HG03521 (cell line): ENCODE measurements around the gene AAMP.

Source experiments
- ATAC-seq: cut with Tn5 transposase; IDR thresholded peaks from one replicate; pipeline ENCODE4 v1.9.1; 2021; ENCODE audit warnings: mild to moderate bottlenecking, moderate library complexity; ENCODE audit not compliant: unreplicated experiment

The AAMP gene

DNA sequence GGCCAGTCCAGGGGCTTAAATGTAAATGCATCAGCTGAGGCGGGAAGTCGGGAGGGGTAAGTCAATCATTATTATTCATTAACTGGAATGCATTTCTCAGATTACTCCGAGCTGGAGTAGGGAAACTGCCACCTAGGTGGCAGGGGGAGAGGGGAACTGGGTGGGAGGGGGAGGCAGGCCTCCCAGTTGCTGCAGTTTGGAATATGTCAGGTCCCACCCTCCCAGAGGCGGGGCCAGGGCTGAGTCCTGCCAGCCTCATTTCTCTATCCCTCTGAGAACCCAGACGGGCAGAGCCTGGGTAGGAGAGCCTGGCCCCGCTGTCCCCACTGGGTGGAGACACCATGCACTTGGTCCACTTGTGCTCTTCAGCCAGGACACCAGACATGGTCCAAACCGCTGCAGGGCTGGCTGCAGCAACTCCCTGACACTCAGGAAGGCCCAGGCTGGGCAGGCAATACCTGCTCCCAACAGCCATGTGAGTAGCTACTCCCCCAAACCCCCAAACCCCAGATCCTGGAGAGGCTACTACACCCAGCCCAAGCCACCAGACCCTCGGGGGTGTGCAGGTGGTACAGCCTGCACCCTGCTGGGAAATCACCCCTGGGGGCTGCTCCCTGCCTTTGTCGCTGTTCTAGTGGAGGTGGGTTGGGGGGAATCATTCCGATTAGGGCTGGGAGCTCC, 9.1 kb downstream of the AAMP start, which contains the start of gene GPBAR1:
GPBAR1 (plus strand) TSS at position 274 of the 681 bp plus-strand sequence. CDS start 1,710 bp downstream, outside the sequence.
- ATAC-seq, result no peak

DNA sequence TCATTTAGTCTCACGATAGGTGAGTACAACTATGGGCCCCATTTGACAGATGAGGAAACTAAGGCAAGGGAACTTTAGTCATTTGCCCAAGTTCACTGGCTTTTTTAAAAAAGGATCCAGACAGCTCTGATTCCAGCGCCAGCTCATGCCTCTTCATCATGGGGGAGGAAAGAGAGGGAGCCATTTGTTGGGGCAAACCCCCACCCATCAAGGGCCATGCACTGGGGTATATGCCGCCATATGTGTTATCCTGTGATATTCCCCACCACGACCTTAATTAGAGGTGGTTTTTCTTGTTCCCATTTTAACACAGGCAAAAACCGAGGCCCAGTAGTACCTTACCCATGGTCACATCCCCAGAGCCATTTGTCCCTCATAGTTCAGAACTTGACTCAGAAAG, 9.8 kb downstream of the AAMP start:
- ATAC-seq, result no peak

DNA sequence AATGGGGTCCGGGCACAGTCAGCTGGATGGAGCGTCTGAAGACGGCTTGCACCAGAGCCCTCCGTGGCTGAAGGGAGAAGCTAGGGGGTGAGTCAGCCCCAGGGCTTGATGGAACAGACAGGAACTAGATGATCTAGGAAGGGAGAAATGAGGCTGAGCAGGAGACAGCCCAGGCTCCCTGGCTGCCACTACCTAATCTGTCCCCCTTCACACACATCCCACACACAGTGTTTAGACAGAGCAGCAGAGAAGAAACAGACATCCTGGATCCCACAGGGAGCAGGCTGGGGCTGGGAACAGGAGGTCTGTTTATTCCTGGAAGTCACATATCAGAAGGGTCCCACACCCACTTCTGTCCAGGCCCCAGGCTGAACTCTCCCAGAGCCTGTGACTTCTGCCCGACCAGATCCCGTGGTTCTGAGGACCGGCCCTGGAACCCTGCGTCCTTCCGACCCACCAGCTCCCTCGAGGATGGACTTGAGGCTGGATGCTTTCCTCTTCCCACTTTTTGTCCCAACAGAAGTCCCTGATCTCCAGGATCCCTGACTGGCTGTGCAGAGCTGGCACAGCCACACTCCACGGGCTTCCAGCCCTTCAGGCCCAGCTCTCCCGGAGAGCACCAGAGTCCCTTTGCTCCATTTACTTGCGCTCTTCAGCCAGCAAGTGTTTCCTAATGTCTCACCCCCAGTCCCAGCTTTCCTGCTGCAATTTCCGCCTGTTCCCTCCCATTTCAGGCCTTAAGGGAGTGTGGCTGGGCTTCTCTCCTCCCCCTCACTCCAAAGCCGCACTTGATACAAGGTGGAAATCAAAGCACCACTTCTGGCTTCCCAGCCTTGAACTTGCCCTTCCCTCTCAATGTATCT, 10.6 kb downstream of the AAMP start:
- no peak for ATAC-seq

DNA sequence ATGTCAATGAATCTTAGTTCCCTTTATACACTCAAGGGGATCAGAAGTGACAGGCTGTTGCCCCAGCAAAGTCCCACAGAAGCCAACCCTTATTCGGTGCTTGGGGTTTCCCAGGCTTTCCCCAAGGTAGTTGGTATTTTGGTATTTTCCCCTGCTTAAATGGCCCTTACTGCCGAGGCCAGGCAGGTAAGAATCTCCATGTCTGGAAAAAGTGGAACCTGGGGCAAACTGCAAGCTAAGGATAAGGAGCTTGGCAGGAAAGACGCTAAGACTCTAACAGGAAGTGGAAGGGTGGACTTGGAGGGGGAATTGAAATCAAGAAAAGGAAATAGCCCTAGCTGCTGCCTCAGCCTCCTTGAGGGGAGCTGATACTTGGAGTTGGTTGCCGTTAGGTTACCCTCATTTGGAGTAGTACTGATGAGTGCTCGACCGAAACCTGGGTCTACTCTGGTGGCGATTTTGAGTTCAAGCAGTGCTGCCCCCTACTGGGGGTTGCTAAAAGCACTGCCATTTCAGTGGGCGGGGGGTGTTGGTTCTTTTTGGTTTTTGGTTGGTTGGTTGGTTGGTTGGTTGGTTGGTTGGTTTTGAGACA, 12.5 kb downstream of the AAMP start:
- ATAC-seq, result peak; percentile 69

DNA sequence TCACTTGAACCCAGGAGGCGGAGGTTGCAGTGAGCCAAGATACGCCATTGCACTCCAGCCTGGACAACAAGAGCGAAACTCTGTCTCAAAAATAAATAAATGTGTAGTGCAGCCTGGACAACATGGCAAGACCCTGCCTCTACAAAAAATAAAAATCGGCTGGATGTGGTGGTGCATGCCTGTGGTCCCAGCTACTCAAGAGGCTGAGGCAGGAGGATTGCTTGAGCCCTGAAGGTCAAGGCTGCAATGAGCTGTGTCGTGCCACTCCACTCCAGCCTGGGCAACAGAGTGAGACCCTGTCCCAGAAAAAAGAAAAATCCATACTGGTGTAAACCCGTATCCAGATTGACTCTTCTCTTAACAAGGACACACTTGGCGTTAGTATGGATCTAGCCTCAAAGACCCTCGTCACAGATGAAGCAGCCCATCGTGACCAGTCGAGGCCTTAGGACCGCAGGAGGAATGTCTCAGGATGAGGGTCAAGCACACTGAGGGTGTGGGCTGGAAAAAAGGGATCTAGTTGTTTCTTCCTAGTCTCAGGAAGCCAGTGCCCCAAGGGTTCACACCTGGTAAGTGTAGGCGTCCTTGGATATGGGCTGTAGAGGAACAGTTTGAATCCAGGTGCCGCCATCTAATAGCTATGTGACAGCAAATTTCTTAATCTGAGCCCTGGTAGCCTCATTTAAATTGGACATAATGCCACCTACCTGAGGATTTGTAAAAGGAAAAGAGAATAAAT, 13.2 kb downstream of the AAMP start:
- no peak for ATAC-seq

DNA sequence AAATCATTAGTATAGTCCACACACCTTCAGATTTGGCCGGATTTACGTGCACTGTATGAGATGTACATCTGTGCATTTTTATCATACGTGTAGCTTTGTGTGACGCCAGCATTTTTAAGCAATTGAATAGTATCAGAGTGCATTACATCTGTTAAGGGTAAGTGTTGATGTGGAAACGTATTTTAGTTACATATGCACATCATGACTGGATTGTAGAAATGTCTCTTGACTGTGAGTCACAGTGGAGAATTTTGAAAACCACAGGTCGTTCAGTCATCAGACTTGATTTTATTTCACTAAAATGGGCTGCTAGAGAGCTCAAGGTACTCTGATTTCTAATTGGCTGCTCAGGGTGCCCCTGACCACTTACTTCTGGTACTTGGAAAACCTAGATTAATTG, 14.5 kb downstream of the AAMP start:
- ATAC-seq, result no peak

DNA sequence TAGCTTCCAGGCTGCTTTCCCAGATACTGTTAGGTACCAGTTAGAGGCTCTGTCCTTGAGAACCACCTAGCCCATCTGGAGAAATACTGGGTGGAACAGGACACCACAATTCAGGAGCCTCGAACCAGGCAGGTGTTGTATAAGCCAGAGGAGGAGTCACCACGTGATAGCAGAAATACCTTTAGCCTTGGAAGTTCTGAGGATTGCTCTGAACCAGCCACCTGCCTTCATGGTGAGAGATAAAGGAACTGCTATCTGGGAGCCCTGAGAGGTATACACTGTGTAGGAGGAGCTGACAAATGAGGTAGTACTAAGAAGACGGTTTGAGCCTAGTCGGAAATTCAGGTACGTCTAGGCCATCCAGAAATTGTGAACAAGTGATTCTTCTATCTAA, 16.7 kb downstream of the AAMP start:
- no peak for ATAC-seq

DNA sequence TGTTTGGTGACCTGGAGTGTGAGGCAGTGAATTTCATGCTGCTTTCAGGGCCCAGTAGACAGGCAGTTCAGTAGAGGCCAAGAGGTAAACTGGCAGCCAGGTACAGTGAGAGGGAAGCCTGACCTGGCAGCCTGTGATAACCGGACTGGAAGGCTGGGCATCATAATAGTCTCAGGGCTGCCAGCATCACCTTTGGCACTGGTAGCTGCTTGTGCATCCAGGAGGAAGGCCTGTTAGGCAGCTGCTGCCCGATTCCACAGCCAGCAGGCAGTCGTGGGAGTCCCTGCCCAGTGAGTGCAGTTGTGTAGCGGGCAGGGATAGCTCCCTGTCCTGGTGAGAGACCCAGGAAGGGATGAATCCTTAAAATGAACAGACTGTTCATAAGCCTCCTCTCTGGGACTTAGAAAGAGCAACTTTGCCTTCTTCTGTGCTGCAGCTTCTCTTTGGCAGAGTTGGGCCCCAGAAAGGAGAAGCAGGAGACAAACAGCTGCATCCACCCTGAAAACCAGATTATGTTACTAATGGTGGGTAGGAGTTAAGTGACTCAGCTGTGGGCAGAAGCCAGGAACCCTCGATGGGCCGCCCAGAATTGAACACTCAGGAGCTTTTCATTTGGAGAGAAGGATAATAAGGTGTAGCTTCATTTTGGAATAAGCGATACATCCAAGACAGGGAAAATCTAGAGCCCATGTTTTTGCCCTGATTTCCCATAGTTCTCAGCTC, 17.3 kb downstream of the AAMP start:
- no peak for ATAC-seq

DNA sequence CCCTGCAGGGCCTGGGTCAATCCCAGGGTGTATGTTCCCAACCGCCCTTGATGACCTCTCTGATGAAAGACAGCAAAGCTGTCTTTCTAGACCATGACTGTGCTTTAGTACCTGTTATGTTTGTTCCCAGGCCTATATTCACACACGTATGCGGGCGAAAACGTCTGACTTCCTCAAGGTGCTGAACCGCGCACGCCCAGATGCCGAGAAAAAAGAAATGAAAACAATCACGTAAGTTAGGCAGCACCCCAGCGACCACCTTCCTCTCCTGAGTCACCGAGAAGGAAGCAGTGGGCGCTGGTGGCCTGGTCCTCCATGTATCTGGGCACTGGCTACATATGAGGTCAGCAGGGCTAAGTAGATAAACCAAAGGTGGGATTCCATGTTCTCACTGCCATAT, 20.2 kb downstream of the AAMP start:
- ATAC-seq, result no peak

DNA sequence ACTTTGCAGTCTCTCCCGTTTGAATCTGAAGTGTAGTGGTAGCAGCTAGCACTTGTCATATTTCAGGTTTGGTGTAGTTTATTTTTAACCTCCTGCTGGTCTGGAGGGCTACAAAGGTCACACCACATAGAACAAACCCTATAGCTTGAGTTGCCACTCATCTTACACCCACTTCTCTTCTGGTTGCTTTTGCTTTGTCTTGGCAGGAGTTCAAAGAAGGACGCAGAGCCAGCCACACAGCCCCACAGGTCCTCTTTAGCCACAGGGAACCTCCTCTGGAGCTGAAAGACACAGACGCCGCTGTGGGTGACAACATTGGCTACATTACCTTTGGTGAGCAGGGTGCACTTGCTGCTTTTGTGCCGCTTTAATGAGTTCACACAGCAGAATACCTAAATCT, 24.7 kb downstream of the AAMP start:
- ATAC-seq, result no peak

DNA sequence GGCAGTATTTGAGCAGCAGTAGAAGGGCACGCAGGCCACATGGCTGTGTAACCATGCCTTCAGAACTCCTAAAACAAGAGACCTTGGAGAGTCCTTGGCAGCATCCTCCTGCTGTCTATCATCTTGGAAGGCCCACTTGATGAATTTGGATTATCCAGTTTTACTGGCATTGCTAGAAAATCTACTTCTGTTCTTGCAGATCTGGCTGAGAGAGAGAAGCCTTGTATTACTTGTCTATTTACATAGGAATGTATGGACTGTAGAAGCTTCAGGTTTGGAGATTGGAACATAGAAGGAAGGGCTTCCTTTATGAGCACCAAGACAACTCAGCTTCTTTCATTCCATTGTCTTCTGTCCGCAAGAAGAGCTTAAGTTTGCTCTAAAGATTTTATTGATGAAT, 25.3 kb downstream of the AAMP start:
- ATAC-seq, result no peak

DNA sequence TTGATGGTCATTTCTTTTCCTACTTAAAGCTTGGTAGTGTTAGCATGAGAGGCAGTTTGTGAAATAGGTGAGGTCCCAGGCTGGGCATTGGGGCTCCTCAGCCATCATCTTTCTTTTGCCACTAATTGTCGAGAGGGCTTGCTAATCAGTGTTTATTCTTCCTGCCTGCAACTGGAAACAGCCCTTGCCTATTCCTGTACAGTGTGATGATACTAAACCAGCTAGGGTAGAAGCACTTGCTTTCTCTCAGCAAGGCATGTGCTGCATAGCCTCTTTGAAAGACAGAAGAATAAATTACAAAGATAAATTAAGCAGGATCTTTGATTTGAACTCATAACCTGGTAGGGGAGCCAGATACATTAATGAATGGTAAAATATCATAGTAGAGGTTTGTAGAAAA, 25.7 kb downstream of the AAMP start:
- no peak for ATAC-seq

DNA sequence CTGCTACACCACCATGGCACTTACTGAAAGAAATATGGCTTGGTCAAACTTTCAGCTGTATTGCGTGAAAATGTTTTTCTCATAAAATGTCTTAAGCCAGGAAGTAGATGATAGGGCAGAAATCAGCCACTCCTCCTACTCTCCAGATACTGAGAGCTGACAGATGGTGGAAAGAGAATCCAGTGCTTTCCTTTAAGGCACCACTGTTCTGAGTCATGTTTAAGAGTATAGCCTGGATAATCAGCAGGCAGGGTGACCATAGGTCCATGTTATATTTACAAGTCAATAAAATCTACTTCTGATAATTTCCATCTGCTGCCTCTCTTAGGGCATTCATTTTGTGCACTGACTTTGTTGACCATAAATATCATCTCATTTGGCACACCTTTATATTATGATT, 31.1 kb downstream of the AAMP start:
- ATAC-seq, result no peak

DNA sequence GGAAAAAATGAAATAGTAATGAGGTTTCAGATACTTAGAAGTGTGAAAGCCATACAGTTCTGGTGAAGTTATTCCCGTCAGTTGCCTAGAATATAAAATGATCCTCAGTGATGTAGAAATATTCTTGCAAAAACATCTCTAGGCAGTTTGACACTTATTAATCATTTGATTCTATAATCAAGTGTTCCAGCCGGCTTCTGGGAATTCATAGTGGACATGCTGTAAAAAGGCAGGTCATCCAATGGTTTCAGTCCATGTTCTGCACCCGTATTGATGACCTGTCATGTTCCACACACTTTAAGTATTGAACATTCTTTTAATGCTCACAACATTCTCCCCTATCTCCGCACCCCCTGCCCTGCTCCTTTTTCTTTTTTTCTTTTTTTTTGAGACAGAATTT, 33.1 kb downstream of the AAMP start:
- ATAC-seq, result no peak

DNA sequence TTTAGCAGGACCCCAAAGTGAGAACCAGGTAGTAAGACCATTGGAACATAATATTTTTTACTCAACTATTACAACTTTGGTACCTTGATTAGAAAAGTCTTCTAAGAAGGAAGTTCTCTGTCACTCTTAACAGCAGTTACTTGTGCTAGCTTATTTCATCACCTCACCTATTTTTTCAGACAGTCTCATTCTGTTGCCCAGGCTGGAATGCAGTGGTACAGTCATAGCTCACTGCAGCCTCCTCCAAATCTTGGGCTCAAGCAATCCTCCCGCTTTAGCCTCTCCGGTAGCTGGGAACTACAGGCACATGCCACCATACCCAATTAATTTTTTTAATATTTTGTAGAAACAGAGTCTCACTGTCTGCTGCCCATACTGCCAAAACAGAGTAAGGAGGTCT, 34.9 kb downstream of the AAMP start:
- ATAC-seq, result no peak

DNA sequence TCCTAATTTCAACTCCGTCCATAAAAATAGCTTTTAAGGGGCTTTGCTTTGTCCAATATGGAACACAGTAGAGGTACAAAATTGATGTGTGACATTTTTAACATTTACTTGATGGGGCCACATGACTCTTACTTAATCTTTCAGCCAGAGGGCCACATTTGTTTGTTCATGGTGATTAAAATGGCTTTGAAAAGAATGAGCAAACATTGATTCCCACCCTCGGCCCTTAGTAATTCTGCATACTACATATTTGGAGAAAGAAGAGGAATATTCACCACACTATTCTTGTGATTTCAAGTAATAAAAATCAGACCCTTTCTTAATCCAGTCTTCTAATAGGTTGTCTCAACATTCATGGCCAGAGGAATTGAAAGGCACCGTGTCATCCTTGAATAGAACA, 35.4 kb downstream of the AAMP start:
- no peak for ATAC-seq

DNA sequence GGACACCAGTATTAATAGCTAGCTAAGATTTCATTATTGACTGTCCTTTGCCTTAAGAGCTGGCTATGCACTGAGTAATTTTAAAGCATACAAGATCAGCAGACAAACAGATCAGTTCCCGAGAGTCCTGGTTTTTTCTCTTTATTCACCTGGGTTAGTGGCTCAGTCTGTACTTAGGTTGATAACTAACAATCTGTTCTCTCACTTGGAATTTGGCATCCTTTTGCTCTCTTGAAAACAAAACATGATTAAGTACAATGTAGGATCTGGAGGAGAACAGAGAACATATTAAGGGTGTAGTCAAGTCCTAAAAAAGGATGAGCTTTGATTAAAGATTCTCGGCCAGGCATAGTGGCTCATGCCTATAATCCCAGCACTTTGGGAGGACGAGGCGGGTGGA, 36.4 kb downstream of the AAMP start:
- ATAC-seq, result no peak

DNA sequence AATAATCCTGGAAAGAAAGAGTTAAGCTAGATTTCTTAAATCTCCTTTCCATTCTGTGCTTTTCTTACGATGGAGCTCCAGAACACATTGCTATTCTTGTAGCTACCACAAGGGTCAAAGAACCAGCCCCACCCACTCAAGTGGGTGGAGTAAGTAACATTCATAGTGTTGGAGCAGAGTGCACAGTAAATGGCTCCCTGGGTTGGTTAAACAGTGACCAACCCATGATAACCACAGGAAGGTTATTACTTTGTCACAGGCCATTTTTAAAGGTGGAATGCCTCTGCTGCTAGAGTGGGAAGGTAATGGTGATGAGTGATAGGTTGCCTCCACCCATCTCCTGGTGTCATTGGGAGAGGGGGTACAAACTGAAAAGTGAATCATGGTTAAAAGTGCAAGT, 39.1 kb downstream of the AAMP start:
- no peak for ATAC-seq

DNA sequence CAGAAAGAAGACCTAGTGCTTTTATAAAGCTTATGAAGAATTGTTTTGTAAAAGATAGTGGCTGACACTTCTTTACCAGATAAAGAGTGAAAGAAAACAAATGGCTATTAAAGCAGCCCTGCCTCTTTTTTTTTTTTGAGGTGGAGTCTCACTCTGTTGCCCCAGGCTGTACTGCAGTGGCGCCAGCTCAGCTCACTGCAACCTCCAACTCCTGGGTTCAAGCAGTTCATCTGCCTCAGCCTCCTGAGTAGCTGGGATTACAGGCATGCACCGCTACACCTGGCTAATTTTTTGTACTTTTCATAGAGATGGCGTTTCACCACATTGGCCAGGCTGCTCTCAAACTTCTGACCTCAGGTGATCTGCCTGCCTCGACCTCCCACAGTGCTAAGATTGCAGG, 40.1 kb downstream of the AAMP start:
- ATAC-seq, result no peak

DNA sequence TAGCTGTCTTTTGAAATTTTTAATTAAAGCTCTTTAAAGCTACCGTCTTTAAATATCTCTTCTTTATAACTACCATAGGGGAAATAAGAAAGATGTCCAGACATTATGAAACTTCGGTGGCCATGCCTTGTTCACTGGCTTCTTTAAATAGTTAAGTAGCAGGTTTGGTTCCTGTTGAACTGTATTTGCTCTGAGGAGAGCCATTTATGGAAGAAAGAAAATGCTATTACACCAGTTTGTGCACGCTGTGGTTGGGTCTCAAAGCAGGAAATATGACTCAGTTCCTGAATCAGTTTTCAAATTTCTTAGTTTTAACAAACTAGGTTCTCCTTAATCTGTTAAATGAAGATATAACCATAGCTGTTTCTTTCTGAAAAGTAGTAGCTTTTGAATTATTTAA, 40.7 kb downstream of the AAMP start:
- ATAC-seq, result peak; percentile 77
